ENCODE results near the gene AIG1.

DNA sequence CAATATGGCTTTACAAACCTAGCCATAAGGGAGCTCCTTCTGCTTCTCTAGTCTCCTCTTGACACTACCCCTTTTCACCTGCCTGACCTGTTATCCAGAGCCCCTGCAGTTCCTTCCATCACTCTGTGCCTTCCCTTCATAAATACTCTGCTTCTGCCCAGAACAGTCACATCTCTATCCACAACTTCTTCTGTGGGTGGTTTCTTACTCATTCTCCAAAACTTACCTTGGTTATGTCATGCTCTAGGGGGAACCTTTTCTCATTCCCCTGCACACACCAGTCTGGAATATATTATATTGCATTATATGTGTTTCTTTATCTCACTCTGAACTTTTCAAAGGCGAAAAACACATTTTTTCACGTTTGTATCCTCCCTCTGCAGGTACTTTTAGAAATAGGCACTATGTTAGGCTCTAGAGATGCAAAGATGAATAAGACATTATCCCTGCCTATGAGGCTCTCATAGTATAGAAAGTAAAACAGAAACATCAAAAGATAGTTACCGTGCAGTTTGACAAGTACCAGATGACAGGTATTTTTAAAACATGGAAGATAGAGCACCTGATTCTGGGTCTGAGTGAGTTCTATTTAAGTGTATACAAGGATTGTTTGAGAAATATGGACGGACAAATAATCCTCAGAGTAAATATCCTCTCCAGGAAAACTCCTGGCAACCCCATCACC is 51.5 kb downstream of the AIG1 start:
- TF ChIP-seq, protein P1, sequence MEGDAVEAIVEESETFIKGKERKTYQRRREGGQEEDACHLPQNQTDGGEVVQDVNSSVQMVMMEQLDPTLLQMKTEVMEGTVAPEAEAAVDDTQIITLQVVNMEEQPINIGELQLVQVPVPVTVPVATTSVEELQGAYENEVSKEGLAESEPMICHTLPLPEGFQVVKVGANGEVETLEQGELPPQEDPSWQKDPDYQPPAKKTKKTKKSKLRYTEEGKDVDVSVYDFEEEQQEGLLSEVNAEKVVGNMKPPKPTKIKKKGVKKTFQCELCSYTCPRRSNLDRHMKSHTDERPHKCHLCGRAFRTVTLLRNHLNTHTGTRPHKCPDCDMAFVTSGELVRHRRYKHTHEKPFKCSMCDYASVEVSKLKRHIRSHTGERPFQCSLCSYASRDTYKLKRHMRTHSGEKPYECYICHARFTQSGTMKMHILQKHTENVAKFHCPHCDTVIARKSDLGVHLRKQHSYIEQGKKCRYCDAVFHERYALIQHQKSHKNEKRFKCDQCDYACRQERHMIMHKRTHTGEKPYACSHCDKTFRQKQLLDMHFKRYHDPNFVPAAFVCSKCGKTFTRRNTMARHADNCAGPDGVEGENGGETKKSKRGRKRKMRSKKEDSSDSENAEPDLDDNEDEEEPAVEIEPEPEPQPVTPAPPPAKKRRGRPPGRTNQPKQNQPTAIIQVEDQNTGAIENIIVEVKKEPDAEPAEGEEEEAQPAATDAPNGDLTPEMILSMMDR (IDR thresholded peaks at IDR 0.05; ENCODE audit: borderline replicate concordance, extremely low read depth, low read length, poor library complexity, severe bottlenecking) = no peak
- no peak for TF ChIP-seq EZH2 (IDR thresholded peaks at IDR 0.05; ENCODE audit: borderline replicate concordance, low read depth, low read length, severe bottlenecking)
